Measurements from ENCODE around the gene TLR5.

Gene TLR5

DNA sequence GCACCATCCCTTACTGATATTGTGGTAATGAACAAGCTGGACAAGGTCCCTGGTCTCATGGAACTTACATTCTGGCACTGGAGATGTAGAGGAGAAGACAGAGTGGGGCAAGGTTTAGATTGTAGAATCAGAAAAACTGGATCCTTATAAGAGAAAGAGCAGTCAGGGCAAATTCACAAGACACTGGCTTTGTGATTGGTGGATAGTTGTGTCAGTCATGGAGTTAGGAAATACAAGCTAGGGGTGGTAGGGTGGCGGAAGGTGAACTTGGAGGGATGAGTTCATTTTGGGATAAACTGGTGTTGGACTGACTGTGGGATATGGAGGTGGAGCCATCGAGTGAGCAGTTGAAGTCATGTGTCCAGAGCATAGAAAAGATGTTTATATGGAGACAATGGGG is 3.7 kb upstream of the TLR5 start:
- DNase-seq = no peak

DNA sequence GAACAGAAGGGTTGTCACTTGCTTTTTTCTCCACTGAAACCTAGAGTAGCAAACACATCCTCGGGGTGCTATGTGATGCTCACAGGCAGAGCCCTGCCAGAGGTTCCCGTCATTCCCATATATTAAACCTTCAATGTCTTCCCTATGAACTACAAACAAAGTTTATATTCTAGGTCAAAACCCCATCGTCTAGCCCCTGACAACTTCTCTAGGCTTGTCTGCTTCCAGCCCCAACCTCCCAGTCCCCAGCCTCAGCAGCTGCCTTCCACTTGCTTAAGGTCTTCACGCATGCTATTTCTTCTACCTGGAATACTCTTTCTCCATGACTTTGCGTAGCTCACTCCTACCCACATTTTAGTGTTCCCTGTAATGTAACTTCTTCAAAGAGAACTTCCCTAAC is 1.9 kb upstream of the TLR5 start:
- no peak for DNase-seq

- no peak for DNase-seq
Observed at GRCh38 chr1:223144431-223144830, 1.4 kb upstream of the TLR5 start.

DNA sequence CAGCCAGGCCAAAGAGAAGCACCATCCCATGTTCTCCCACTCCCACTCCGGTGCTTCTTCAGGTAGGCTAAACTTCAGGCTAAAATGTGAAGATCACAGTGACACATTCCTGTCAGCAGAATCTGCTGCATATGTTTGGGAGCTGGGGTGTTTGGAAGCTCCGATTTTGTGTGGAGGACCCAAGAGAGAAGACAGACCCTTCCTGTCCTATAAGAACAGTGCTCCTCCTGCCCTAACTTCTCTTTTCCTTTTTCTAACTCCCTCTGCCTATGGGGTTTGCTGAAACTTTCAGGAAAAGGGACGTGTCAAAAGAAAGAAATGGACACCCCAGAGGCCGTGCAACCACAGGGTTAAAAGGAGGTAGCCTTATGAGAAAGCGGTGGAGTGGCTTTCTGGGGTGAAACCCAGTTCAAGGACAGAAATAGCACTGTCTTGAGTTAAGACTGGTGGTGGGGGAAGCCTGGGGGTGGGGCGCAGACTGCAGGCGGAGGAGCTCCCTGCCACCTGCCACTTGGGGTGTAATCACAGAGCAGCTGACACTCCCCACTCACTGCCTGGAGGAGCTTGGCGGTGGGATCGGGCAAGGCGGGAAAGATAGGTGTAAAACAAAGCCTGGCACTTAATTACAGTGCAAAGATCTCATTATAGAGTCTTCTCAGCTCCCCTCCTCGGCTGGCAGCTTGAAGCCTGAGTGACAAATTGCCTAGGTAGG is 645 bp upstream of the TLR5 start:
- DNase-seq = no peak

DNA sequence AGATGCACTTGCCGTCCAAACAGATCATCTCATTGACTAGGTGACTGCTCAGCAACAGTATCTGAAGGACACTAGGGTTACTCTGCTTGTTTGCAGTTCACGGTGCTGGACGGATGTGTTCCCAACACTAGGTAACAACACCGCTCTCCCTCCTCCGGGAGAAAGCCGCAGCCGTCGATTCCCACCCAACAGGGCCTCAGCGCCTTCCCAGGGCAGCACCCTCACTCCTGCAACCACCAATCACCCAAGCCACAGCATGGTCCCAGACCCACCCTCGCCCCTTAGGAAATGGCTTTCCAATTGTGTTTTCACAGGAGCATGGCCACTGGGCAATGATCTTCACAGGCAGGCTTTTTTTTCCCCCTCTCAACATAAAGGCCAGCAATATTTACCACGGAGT is 779 bp downstream of the TLR5 start:
- no peak for DNase-seq

GRCh38 chr1:223140611-223141405 is 2.2 kb downstream of the TLR5 start:
- DNase-seq = no peak

- DNase-seq = peak; percentile 29 to 35
Observed at GRCh38 chr1:223137455-223138085, 5.5 kb downstream of the TLR5 start.

DNA sequence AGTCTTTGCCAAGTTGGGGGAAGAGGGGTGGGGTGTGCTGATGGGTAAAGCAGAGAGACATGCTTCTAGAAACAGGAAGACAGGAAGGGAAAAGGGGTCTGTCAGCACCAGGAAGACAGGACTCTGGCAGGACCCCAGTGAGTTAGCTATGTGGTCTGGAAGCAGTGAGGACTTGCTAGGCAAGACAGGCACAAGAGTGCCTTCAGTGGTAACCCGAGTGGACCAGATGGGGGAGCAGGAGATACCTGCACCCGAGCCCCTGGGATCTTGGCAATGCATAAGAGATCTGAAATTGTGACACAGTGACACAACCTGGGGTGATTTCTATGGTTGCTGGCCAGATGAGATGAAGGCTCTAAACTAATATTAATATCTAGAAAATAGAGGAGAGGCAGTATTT is 7.0 kb downstream of the TLR5 start:
- no peak for DNase-seq

- DNase-seq = no peak
Observed at GRCh38 chr1:223135176-223135942, 7.7 kb downstream of the TLR5 start.

DNA sequence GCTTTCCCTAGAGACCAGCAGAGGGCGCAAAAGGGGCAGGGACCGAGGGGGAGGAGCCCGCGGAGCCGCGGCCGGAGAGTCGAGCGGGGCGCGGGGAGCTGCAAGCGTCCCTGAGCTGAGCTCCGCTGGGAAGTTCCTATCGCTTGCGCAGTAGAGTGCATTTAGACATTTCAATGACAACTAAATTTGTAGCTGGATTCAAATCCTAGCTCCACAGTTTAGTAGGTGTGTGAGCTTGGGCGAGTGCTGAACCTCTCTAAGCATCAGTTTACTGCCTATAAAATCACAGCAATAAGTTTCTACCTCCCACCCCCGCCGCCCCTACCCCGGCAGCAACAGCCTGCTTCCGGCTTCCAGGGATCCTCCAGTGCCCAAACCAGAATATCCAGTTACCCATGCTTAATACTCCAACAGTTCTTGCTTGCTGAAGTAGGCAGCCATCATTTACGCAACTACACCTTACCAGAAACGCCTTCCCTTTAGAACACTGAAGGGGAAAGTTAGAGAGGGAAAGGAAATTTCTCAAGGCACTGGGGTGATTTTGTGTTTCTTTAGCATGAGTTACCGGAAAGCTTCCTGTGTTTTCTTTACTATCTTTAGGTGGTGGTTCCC is 9.1 kb downstream of the TLR5 start:
- DNase-seq = peak; percentile 28 to 60

- DNase-seq = no peak
Observed at GRCh38 chr1:223133306-223133823, 9.7 kb downstream of the TLR5 start.

- no peak for DNase-seq
Observed at GRCh38 chr1:223129229-223129901, 13.7 kb downstream of the TLR5 start.

DNA sequence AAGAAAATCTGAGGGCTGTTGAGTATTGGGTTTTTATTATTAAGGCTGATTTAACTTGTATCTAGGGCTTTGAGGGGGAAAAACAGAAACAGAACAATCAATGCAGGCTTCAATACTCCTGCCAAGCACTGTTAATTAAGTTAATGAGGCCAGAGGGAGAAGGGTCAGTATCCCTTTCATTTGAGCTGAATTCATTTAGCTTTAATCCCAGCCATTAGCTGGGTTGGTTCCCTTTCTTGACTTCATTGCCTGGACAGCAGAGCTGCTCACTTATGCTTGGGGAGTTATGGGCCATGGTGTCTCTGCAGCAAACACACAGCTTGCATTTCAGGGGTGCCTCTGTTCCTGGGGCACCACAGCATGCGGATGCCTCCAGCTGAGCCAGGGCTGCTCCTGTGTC is 16.3 kb downstream of the TLR5 start:
- DNase-seq = no peak

- DNase-seq = no peak
Observed at GRCh38 chr1:223125766-223126165, 17.3 kb downstream of the TLR5 start.

DNA sequence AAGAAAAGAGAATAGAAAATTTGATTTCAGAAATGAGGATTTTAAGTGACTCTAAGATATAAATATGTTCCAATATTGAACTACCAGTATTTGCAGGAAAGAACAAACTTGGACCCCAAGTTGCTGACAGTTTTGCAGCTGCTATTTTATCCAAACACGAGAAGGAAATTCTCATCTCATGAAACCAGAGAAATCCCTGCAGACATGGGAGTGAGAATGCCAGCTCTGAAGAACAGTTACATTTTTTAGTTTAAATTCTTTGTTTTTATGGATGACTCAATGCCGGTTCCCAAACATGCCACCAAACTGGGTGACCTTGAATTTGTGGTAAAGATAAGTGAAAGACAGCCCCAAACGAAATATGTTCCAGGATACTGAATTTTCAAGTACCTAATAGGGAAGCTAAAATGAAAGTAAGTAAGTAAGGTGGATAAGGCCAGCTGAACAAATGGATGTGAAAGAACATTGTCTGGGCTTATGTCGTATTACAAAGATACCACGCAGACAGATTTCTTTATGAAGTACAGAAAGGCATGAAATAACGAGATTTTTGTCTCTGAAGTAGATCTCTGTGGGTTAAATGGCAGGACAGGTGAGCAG is 19.9 kb downstream of the TLR5 start:
- DNase-seq = no peak

GRCh38 chr1:223118418-223118817 is 24.6 kb downstream of the TLR5 start:
- no peak for DNase-seq

- DNase-seq = no peak
Observed at GRCh38 chr1:223116950-223117349, 26.1 kb downstream of the TLR5 start.

GRCh38 chr1:223114871-223115270 is 28.2 kb downstream of the TLR5 start:
- no peak for DNase-seq

DNA sequence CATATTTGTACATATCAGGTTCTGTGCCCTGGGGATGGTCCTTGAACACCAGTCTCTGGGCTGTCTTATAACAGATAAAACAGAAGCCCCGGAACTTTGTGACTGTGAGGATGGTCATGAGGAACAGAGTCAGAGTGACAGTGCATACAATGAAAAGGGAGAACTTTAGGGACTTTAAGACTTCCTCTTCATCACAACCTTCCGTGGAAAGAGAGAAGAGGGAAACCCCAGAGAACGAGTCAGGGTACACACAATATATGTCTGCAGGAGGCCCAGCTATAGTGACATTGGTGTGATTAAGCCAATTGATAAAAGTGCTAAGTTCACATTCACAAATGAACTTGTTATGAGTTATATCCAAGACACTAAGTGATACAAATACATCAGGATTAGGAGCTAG is 32.1 kb downstream of the TLR5 start:
- DNase-seq = no peak

DNA sequence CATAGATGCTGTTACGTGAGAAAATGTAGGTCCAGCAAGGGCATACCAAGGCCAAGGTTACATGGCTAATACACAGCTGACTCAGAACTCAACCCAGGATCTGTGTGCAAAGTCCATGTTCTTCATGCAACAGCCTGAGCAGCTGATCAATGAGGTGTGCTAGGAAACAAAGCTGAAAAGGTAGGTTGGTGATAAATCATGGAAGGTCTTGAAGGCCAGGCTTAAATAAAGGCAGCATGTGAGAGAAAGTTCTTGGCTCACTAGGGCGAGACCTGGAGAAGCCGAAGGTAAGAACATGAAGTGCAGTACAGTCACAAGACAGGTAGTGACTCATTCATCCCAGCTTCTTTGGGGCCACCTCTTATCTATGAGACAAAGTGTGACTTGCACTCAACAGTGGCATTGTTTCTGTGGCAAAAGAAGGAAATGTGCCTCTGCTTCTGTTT is 33.4 kb downstream of the TLR5 start:
- DNase-seq = no peak

DNA sequence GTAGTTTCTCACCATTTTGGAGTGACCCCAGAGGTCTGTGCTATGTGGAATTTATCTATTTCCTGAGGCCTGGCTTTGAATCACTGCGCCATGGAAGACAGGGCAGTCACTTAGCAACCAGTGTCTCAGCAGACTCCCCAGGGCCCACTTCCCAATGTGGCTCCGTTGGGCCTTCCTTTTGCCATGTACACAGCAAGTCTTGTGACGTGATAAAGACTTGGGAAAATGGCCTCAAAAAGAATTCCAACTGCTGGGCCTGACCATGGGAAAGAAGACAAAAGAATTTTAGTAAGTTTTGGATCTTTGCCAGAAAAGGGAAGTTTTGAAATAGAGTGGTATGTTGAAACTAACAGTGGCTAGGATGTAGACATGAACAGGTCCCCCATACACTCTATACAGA is 36.2 kb downstream of the TLR5 start:
- peak in 1 of 2 experiments; percentile 22 for DNase-seq

Data from AML-193 (cell line).